Immature natural killer cell (primary cell): ENCODE data around the gene S100B. TPM values are rescaled to one million over a fixed set of nuclear protein-coding genes. Genes with fewer than 3 reads are reported as not detected.
"Not testable (repeated sequence)": the region's sequence is repeated elsewhere in the genome, so short reads cannot be mapped to it uniquely, and the experiment has no call there.

ENCODE experiments used
- DNase-seq, 3 donors: peaks; one replicate each; pipeline ENCODE4 v3.0.0; 2022; ENCODE audit warnings: mixed read lengths in 1 of 3
- H3K27ac Mint-ChIP-seq, 6 donors: one replicate each; pipeline ENCODE4 v1.8.0; 2020; ENCODE audit warnings: mixed read lengths in 6 of 6, mild to moderate bottlenecking in 5 of 6, inconsistent platforms in 4 of 6, moderate library complexity in 3 of 6
- H3K27me3 Mint-ChIP-seq, 3 donors: one replicate each; pipeline ENCODE4 v1.8.0; 2020 to 2021; ENCODE audit warnings: low read depth in 3 of 3, mild to moderate bottlenecking in 3 of 3, mixed read lengths in 3 of 3, moderate library complexity in 3 of 3, inconsistent platforms in 1 of 3
- H3K36me3 Mint-ChIP-seq, 3 donors: one replicate each; pipeline ENCODE4 v1.8.0; 2020; ENCODE audit warnings: mixed read lengths in 3 of 3, inconsistent platforms in 2 of 3, mild to moderate bottlenecking in 2 of 3
- H3K4me1 Mint-ChIP-seq, 2 donors: one replicate each; pipeline ENCODE4 v1.8.0; 2020; ENCODE audit warnings: inconsistent platforms in 2 of 2, mild to moderate bottlenecking in 2 of 2, mixed read lengths in 2 of 2, moderate library complexity in 1 of 2
- H3K4me3 Mint-ChIP-seq, 5 donors: one replicate each; pipeline ENCODE4 v1.8.0; 2020; ENCODE audit warnings: mild to moderate bottlenecking in 5 of 5, mixed read lengths in 5 of 5, inconsistent platforms in 3 of 5, moderate library complexity in 3 of 5
- H3K9me3 Mint-ChIP-seq, 6 donors: one replicate each; pipeline ENCODE4 v1.8.0; 2020; ENCODE audit warnings: mild to moderate bottlenecking in 6 of 6, mixed read lengths in 6 of 6, inconsistent platforms in 4 of 6, moderate library complexity in 3 of 6
- polyA plus RNA-seq, 3 donors: library from polyadenylated mRNA; unstranded; fragments of 300-500 nt; fragmentation: Illumina TruSeq; gene quantifications; one replicate each; pipeline ENCODE4 v1.2.3, GENCODE V29; 2021

S100B gene
- polyA plus RNA-seq, 3 donors from 2014 or later = 12.6 to 138 (median 67.6) TPM

- peak overlapping the region; percentile 91 to 98 (median 92) for H3K27ac Mint-ChIP-seq
- peaks cover 26 to 28% (median 27%) of the 10 kb centered on the region in 3 donors for H3K36me3 Mint-ChIP-seq
- H3K4me3 Mint-ChIP-seq = peak overlapping the region; percentile 87 to 97 (median 94)
- peaks cover 72 to 88% of the 10 kb centered on the region in 2 donors for H3K4me1 Mint-ChIP-seq
- no peaks in the 10 kb centered on the region for H3K9me3 Mint-ChIP-seq
- H3K27me3 Mint-ChIP-seq = peaks cover 13 to 20% (median 18%) of the 10 kb centered on the region in 3 donors
- DNase-seq = peak in 1 of 3 donors; percentile 9
Observed at GRCh38 chr21:46636550-46637285, 31.8 kb upstream of the S100B start.

GRCh38 chr21:46636181-46636512, 31.3 kb upstream of the S100B start:
- Mint-ChIP-seq H3K9me3 (peaks cover 0 to 2% (median 0%) of the 10 kb centered on the region in 6 donors), H3K4me1 (peaks cover 67 to 82% of the 10 kb centered on the region in 2 donors), H3K36me3 (peaks cover 22 to 28% (median 22%) of the 10 kb centered on the region in 3 donors), H3K4me3 (peak overlapping the region; percentile 87 to 97 (median 94)), H3K27me3 (peaks cover 13 to 20% (median 18%) of the 10 kb centered on the region in 3 donors), H3K27ac (peak overlapping the region; percentile 91 to 98 (median 92))
- DNase-seq = no peak

DNA sequence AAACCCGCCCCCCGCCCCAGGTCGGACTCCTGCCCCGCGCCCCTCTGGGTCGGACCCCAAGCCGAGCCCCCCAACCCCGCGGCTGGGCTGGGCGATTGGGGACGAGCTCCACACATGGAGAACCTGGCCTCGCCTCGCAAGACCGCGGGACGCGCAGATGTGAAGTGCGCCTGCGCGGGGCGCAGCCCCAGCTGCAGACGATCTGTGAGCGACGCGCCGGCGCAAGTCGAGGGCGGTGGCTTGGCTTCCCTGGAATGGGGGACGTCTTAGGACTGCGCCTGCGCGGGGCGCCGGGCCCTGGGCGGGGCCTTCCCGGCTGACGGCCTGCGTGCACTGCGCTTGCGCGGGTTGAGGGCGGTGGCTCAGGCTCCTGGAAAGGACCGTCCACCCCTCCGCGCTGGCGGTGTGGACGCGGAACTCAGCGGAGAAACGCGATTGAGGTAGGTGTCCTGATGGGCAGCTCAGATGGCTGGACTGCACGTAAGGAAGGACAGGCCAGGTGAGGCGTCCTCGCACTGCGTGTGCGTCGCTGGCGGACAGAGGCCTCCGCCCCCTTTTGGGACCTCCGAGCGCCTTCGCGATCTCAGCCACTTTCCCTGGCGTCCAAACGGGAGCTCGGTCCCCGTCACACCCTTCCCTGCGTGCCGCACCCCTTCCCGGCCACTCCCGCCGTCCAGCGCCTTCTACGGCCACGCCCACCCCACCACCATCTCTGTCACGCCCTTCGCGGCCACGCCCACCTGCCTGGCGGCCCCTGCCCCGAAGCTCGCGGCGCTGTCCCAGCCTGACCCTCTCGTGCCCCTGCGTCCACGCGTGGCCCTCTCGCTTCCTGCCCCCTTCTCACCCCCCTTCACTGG, 30.7 kb upstream of the S100B start, which contains the start of gene PRMT2:
PRMT2 (plus strand) TSS at position 351 of the 857 bp plus-strand sequence. CDS start 1,278 bp downstream, outside the sequence.
- peaks cover 61 to 76% of the 10 kb centered on the region in 2 donors for H3K4me1 Mint-ChIP-seq
- H3K9me3 Mint-ChIP-seq = peaks cover 0 to 2% (median 0%) of the 10 kb centered on the region in 6 donors

DNA sequence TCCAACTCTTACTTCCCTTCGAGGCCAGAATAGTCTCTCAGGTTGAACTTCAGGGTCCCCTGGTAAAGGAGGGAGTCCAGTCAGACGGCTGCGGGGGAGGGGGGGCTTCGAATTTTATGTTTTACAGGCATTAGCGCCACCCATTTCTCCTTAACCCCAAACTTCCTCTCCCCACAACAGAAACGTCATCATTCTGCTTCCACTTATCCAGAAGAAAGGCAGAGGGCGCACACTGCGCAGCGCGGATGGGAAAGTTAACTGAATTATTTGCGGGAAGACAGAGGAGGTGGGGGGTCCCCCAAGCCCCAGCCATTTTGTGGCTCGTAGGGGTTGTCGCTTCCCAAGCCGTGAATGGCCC, 30.1 kb upstream of the S100B start:
- peaks cover 14 to 19% (median 16%) of the 10 kb centered on the region in 3 donors for H3K36me3 Mint-ChIP-seq
- no peak for DNase-seq

More for the DNA sequence above, 30.7 kb upstream of the S100B start, which contains the start of gene PRMT2:
- peaks cover 16 to 22% (median 18%) of the 10 kb centered on the region in 3 donors for H3K36me3 Mint-ChIP-seq
- DNase-seq = peak; percentile 99
- peak within 1 kb of the TSS; percentile 87 to 97 (median 94) for H3K4me3 Mint-ChIP-seq
- H3K27ac Mint-ChIP-seq = peak within 1 kb of the TSS; percentile 91 to 98 (median 92)
- H3K27me3 Mint-ChIP-seq = peaks cover 13 to 18% (median 17%) of the 10 kb centered on the region in 3 donors

DNA sequence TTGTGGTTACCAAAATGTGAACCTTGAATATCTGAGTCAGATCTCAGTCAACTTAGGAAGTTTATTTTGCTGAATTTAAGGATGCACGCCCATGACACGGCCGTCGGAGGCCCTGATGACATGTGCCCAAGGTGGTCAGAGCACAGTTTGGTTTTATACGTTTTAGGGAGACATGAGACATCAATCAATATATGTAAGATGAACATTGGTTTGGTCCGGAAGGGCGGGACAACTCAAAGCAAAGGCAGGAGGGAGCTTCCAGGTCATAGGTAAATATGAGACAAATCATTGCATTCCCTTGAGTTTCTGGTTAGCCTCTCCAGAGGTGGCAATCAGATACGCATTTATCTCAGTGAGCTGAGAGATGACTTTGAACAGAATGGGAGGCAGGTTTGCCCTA, 29.5 kb upstream of the S100B start:
- H3K4me3 Mint-ChIP-seq = peak overlapping the region; percentile 87 to 97 (median 94)
- no peak for DNase-seq
- H3K4me1 Mint-ChIP-seq = peaks cover 50 to 65% of the 10 kb centered on the region in 2 donors

More for the DNA sequence above, 30.1 kb upstream of the S100B start:
- peaks cover 0 to 2% (median 0%) of the 10 kb centered on the region in 6 donors for H3K9me3 Mint-ChIP-seq
- peaks cover 55 to 70% of the 10 kb centered on the region in 2 donors for H3K4me1 Mint-ChIP-seq
- H3K27ac Mint-ChIP-seq = peak overlapping the region; percentile 91 to 97 (median 92)
- peaks cover 13 to 17% (median 14%) of the 10 kb centered on the region in 3 donors for H3K27me3 Mint-ChIP-seq
- peak overlapping the region; percentile 87 to 97 (median 94) for H3K4me3 Mint-ChIP-seq

GRCh38 chr21:46633566-46633965, 28.7 kb upstream of the S100B start:
- Mint-ChIP-seq H3K4me1 (peaks cover 41 to 57% of the 10 kb centered on the region in 2 donors), H3K36me3 (peaks cover 8 to 15% (median 12%) of the 10 kb centered on the region in 3 donors)
- no peak for DNase-seq

More for the DNA sequence above, 29.5 kb upstream of the S100B start:
- peaks cover 0 to 2% (median 0%) of the 10 kb centered on the region in 6 donors for H3K9me3 Mint-ChIP-seq
- peaks cover 9 to 15% (median 12%) of the 10 kb centered on the region in 3 donors for H3K36me3 Mint-ChIP-seq
- peak overlapping the region; percentile 91 to 97 (median 92) for H3K27ac Mint-ChIP-seq
- peaks cover 11 to 14% (median 13%) of the 10 kb centered on the region in 3 donors for H3K27me3 Mint-ChIP-seq

DNA sequence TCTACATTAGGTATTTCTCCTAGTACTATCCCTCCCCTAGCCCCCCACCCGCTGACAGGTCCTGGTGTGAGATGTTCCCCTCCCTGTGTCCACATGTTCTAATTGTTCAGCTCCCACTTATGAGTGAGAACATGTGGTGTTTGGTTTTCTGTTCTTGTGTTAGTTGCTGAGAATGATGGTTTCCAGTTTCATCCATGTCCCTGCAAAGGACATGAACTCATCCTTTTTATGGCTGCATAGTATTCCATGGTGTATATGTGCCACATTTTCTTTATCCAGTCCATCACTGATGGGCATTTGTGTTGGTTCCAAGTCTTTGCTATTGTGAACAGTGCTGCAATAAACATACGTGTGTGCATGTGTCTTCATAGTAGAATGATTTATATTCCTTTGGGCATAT, 26.0 kb upstream of the S100B start:
- H3K4me1 Mint-ChIP-seq = peaks cover 22 to 52% of the 10 kb centered on the region in 2 donors

More at GRCh38 chr21:46633566-46633965, 28.7 kb upstream of the S100B start:
- H3K27me3 Mint-ChIP-seq = peaks cover 10 to 14% (median 14%) of the 10 kb centered on the region in 3 donors
- peaks cover 0 to 2% (median 0%) of the 10 kb centered on the region in 6 donors for H3K9me3 Mint-ChIP-seq
- peak overlapping the region; percentile 58 to 96 (median 92) for H3K27ac Mint-ChIP-seq
- H3K4me3 Mint-ChIP-seq = peak overlapping the region in 4 of 5 donors; percentile 44 to 87 (median 60)

GRCh38 chr21:46628868-46629267, 24.0 kb upstream of the S100B start:
- H3K4me1 Mint-ChIP-seq = peaks cover 11 to 50% of the 10 kb centered on the region in 2 donors
- no peak overlapping the region for H3K4me3 Mint-ChIP-seq

More for the DNA sequence above, 26.0 kb upstream of the S100B start:
- H3K36me3 Mint-ChIP-seq, DNase-seq, H3K27ac Mint-ChIP-seq, H3K9me3 Mint-ChIP-seq, H3K4me3 Mint-ChIP-seq: not testable (repeated sequence)
- H3K27me3 Mint-ChIP-seq = peaks cover 7 to 12% (median 9%) of the 10 kb centered on the region in 3 donors

GRCh38 chr21:46627726-46628125, 22.8 kb upstream of the S100B start:
- Mint-ChIP-seq H3K9me3 (peaks cover 2 to 14% (median 4%) of the 10 kb centered on the region in 6 donors), H3K36me3 (peaks cover 0 to 10% (median 3%) of the 10 kb centered on the region in 3 donors), H3K27ac (no peak overlapping the region), H3K4me1 (peaks cover 17 to 48% of the 10 kb centered on the region in 2 donors), H3K27me3 (peaks cover under 1 to 4% (median 2%) of the 10 kb centered on the region in 3 donors), H3K4me3 (no peak overlapping the region)
- DNase-seq = no peak

More at GRCh38 chr21:46628868-46629267, 24.0 kb upstream of the S100B start:
- H3K27me3 Mint-ChIP-seq = peaks cover 0 to 4% (median 2%) of the 10 kb centered on the region in 3 donors
- H3K36me3 Mint-ChIP-seq = peaks cover 0 to 10% (median 3%) of the 10 kb centered on the region in 3 donors
- peaks cover 2 to 14% (median 4%) of the 10 kb centered on the region in 6 donors for H3K9me3 Mint-ChIP-seq
- no peak for DNase-seq
- H3K27ac Mint-ChIP-seq = no peak overlapping the region

GRCh38 chr21:46626975-46627501, 22.2 kb upstream of the S100B start:
- H3K27ac Mint-ChIP-seq = peak overlapping the region in 4 of 6 donors; percentile 14 to 70 (median 55)
- H3K4me3 Mint-ChIP-seq = no peak overlapping the region
- peaks cover 0 to 10% (median 3%) of the 10 kb centered on the region in 3 donors for H3K36me3 Mint-ChIP-seq
- peaks cover 24 to 50% of the 10 kb centered on the region in 2 donors for H3K4me1 Mint-ChIP-seq
- DNase-seq = no peak
- peaks cover 4 to 9% (median 7%) of the 10 kb centered on the region in 3 donors for H3K27me3 Mint-ChIP-seq
- H3K9me3 Mint-ChIP-seq = peaks cover 2 to 14% (median 4%) of the 10 kb centered on the region in 6 donors

- peaks cover 6 to 11% (median 7%) of the 10 kb centered on the region in 3 donors for H3K27me3 Mint-ChIP-seq
- H3K4me3 Mint-ChIP-seq = no peak overlapping the region
- H3K9me3 Mint-ChIP-seq = peaks cover 2 to 14% (median 4%) of the 10 kb centered on the region in 6 donors
- H3K36me3 Mint-ChIP-seq = peaks cover 0 to 9% (median 3%) of the 10 kb centered on the region in 3 donors
- peak overlapping the region in 4 of 6 donors; percentile 14 to 46 (median 44) for H3K27ac Mint-ChIP-seq
- peaks cover 29 to 55% of the 10 kb centered on the region in 2 donors for H3K4me1 Mint-ChIP-seq
- DNase-seq = no peak
Observed at GRCh38 chr21:46626536-46626935, 21.7 kb upstream of the S100B start.

GRCh38 chr21:46625759-46626158, 20.9 kb upstream of the S100B start:
- Mint-ChIP-seq H3K27me3 (peaks cover 6 to 11% (median 9%) of the 10 kb centered on the region in 3 donors), H3K27ac (peak overlapping the region in 2 of 6 donors; percentile 16 to 65), H3K4me3 (no peak overlapping the region), H3K9me3 (peaks cover 2 to 14% (median 4%) of the 10 kb centered on the region in 6 donors), H3K4me1 (peaks cover 36 to 63% of the 10 kb centered on the region in 2 donors), H3K36me3 (peaks cover 0 to 6% (median 3%) of the 10 kb centered on the region in 3 donors)
- DNase-seq = no peak
